Activated T-cell treated with anti-CD3 and anti-CD28 coated beads, Interleukin-2, amount 50 U/mL, for 48 hours (primary cell): ENCODE measurements around the gene EBLN2.

Source experiments
- DNase-seq, 2 experiments: peaks; one replicate each; pipeline ENCODE4 v3.0.0-alpha.2; 2020

The EBLN2 gene

GRCh38 chr3:73061416-73061815 lies at the start of gene EBLN2:
TSS of gene EBLN2 (plus strand) at chr3:73061659. CDS start at chr3:73062082, 423 bp downstream.
- DNase-seq: no peak

- DNase-seq: no peak
These were observed 43.2 kb upstream of the EBLN2 start for GRCh38 chr3:73018298-73018697.

- DNase-seq: no peak
These were observed 42.5 kb upstream of the EBLN2 start for GRCh38 chr3:73018790-73019441.

- no peak for DNase-seq
These were observed 40.1 kb upstream of the EBLN2 start for GRCh38 chr3:73021301-73021835.

GRCh38 chr3:73024836-73025235 lies 36.6 kb upstream of the EBLN2 start:
- no peak for DNase-seq

GRCh38 chr3:73026111-73026759 lies 35.2 kb upstream of the EBLN2 start:
- no peak for DNase-seq

GRCh38 chr3:73026760-73027113 lies 34.7 kb upstream of the EBLN2 start:
- no peak for DNase-seq

GRCh38 chr3:73028803-73029202 lies 32.7 kb upstream of the EBLN2 start:
- peak in 1 of 2 experiments; percentile 33 for DNase-seq

- no peak for DNase-seq
These were observed 32.1 kb upstream of the EBLN2 start for GRCh38 chr3:73029321-73029796.

- DNase-seq: no peak
These were observed 31.3 kb upstream of the EBLN2 start for GRCh38 chr3:73030073-73030597.

- DNase-seq: no peak
These were observed 29.8 kb upstream of the EBLN2 start for GRCh38 chr3:73031573-73032103.

- no peak for DNase-seq
These were observed 24.5 kb upstream of the EBLN2 start for GRCh38 chr3:73036694-73037591.

- no peak for DNase-seq
These were observed 19.9 kb upstream of the EBLN2 start for GRCh38 chr3:73041537-73041936.

GRCh38 chr3:73043414-73043813 lies 18.0 kb upstream of the EBLN2 start:
- DNase-seq: no peak

GRCh38 chr3:73045391-73045790 lies 16.1 kb upstream of the EBLN2 start:
- no peak for DNase-seq

GRCh38 chr3:73046195-73046594 lies 15.3 kb upstream of the EBLN2 start:
- no peak for DNase-seq

GRCh38 chr3:73049319-73049718 lies 12.1 kb upstream of the EBLN2 start:
- no peak for DNase-seq

- DNase-seq: no peak
These were observed 8.6 kb upstream of the EBLN2 start for GRCh38 chr3:73052857-73053256.

- DNase-seq: no peak
These were observed 5.9 kb upstream of the EBLN2 start for GRCh38 chr3:73055583-73055982.

GRCh38 chr3:73056014-73056844 lies 5.2 kb upstream of the EBLN2 start:
- DNase-seq: no peak

- DNase-seq: no peak
These were observed 4.7 kb upstream of the EBLN2 start for GRCh38 chr3:73056845-73057150.

- no peak for DNase-seq
These were observed 1.1 kb upstream of the EBLN2 start for GRCh38 chr3:73060302-73060723.
